Measurements from ENCODE around the gene ZFYVE26.

DNA sequence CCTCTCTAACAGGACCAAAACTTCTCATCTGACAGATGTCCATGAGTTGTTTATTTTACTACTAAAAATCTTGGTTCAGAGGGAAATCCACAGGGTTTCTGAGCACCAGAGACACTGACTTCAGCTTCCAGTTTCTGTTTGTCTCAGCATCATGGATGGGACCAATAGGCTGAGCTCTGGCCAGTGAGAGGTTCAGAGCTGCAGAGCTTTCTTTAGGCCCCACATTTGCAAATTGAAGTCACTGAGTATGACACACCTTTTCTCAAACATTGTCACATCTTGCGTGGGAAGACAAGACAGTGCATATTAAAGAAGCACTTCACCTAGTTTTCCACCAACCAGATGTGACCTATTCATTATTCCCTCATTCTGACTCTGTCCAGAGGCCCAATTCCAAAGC is 69.5 kb downstream of the ZFYVE26 start:
- TF ChIP-seq POLR2A (IDR thresholded peaks at IDR 0.05; ENCODE audit: low read depth, low read length): no peak
- TF ChIP-seq SPI1 (IDR thresholded peaks at IDR 0.05; ENCODE audit: low read depth, low read length): no peak
- no peak for TF ChIP-seq POLR2AphosphoS5 (IDR thresholded peaks at IDR 0.05; ENCODE audit: low read depth, low read length)
- TF ChIP-seq PAX5 (IDR thresholded peaks at IDR 0.05; ENCODE audit: insufficient read depth, low read length, severe bottlenecking): no peak
